HG03045 (cell line): ENCODE results near the gene OR1E1.
"Not testable (repeated sequence)": the region's sequence is repeated elsewhere in the genome, so short reads cannot be mapped to it uniquely, and the experiment has no call there.

Experiments used
- ATAC-seq: cut with Tn5 transposase; IDR thresholded peaks from one replicate; pipeline ENCODE4 v1.9.1; 2021; ENCODE audit warnings: mild to moderate bottlenecking, moderate library complexity; ENCODE audit not compliant: unreplicated experiment

The OR1E1 gene, protein sequence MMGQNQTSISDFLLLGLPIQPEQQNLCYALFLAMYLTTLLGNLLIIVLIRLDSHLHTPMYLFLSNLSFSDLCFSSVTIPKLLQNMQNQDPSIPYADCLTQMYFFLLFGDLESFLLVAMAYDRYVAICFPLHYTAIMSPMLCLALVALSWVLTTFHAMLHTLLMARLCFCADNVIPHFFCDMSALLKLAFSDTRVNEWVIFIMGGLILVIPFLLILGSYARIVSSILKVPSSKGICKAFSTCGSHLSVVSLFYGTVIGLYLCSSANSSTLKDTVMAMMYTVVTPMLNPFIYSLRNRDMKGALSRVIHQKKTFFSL

DNA sequence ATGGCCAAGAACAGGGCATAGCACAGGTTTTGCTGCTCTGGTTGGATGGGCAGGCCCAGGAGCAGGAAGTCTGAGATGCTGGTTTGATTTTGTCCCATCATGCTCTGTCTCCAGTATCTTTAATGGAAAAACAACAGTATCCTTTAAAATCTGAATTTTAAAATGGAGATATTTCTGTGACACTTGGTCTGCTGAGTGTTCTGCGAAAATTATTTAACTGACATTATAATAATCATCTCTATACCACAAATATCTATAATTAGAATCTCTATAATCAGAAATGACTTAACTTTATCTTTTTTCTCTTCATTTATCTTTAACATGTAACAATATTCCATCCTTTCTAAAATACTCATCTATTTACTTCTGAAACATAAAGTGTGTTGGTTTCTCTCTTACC lies at the start of gene OR1E1:
OR1E1 (minus strand) TSS at position 101 of the 400 bp plus-strand sequence; CDS start at position 101, 0 bp downstream.
- no peak for ATAC-seq

DNA sequence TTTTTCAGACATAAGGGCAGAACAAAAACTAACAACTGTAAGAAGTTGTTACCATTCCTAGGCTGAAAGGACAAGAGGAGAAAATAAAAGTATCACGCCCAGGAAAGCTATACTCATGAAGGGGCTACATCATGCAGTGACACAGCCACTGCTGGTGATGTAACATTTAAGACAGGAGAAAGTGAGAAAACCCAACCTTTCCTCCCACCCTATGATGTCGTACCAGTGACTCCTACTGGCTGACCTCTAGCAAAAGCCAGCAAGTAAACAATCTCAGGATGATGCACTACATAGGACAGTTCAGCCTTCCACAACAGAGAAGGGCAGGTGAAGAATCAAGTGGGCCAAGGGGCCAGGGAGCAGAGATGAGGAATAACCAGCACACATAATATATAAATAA lies 49.4 kb upstream of the OR1E1 start:
- ATAC-seq, result no peak

DNA sequence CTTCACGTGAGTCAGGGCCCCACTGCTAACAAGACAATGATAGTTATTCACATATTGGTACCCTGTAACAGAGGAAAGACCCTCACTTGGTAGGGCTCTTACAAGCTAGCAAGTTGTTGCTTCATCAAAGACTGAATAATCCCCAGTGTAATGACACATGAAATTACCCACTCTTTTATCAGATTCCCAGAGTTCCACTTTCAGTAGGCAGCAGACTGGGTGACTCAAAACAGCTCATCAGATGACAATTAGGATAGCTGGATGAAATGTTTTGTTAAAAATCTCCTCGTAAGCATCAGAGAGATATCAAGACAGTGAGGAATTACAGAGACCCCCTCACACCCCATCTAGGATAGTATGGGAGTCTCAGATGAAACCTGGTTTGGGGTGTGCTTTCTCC lies 42.2 kb upstream of the OR1E1 start:
- ATAC-seq, result no peak

DNA sequence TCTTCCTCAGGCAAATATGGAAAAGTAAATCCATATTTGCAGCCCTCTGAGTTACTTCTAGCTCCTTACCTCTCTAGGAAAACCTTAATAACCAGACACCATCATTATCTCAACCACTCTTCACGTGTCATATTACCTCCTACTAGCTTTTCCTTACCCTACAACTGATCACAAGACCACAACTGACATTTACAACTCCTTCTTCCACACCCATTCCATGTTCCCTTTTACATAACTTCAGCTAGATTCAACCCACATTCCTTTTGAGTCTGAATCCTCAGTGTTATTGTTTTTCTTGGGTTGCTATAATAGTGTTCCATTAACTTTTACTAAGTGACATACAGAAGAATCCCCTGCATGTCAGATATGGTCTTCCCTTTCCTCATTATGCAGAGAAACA lies 40.2 kb upstream of the OR1E1 start:
- no peak for ATAC-seq

DNA sequence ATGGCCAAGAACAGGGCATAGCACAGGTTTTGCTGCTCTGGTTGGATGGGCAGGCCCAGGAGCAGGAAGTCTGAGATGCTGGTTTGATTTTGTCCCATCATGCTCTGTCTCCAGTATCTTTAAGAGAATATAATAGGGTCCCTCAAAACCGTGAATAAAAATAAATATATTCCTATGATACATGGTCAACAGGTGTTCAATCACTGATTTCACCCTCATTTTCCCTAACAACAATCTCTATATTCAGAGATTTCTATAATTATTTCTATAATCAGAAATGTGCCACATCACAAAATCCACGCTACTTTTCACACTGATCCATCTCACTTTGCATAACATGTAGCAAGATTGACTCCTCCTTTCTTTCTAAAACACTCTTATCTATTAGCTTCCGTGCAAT lies 35.5 kb upstream of the OR1E1 start, which contains the start of gene OR1E2:
OR1E2 (minus strand) TSS at position 101 of the 400 bp plus-strand sequence; CDS start at position 101, 0 bp downstream.
- no peak for ATAC-seq

DNA sequence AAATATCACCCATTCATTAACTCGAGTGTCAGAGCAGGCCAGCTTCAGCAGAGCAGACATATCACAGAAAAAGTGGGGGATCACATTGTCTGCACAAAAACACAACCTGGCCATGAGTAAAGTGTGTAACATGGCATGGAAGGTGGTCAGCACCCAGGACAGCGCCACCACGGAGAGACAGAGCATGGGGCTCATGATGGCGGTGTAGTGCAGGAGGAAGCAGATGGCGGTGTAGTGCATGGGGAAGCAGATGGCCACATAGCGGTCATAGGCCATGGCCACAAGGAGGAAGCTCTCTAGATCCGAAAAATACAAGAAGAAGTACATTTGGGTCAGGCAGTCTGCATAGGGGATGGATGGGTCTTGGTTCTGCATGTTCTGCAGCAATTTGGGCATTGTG lies 35.0 kb upstream of the OR1E1 start:
- not testable (repeated sequence) for ATAC-seq

DNA sequence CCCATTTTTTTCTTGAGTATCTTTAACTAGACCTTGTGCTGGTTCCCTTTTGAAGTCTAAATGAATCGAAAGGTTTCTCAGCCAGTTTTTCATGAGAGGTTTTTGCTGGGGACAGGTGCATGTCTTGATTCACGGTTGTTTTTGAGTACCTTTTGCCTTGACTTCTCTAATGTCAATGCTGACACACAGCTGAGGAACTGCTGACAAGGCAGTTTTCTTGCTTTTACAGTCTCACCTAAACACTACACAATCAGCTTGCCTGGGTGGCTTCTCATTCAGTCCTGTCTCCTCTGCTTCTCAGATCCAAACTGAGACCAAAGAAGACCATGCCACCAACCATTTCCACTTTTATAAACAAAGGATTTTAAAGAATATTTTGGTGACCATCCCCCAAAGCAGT lies 20.0 kb upstream of the OR1E1 start:
- no peak for ATAC-seq

DNA sequence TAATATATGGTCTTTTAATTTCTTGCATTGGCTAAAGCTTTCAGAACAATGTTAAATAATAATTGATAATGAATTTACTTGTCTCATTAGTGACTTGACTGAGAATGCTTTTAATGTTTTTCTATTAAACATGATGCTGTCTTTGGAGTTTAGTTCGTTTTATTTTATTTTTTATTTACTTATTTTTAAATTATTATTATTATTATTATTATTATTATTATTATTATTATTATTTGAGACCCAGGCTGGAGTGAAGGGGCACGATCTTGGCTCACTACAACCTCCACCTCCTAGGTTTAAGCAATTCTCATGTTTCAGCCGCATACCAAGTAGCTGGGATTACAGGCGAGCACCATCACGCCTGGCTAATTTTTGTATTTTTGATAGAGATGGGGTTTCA lies 17.4 kb upstream of the OR1E1 start:
- ATAC-seq, result no peak

DNA sequence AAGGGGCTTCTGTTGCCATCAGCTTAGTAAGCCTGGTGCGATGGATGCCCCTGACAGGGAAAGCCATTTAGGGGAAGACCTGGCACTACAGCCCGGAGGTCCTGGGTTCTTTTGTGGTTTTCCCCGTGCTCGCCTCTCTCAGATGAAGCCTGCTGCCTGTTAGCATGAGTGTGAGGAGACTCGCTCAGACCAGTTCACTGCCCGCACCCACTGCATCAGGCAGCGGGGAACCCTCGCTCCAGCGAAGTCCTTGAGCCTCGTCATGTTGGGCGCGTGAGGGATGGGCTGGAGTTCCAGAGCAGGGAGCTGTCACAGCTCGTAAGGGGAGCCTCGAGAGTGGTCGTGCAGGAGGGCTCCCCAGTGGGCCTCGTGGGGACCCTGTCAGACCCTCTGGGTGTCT lies 14.0 kb upstream of the OR1E1 start:
- ATAC-seq, result not testable (repeated sequence)

DNA sequence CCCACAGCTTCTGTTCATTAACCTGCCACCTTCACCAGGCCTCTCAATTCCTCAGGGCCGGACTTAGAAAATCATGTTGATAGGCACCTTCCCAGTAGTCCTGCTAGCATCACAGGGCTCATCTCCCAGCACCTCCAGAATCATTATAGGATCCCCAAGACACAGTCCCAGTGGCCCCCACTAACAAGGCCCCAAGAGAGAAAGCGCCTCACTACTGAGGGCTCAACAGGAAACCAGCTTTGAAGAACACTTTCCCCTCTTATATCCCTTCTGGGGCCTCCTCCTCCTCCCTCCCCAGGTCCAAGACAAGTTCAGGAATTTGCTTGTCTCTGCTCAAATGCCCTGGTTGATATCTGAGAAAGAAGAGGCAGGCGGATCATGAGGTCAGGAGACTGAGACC lies 12.9 kb upstream of the OR1E1 start, which contains the start of gene OR3A3:
OR3A3 (plus strand) TSS at position 301 of the 400 bp plus-strand sequence.
- no peak for ATAC-seq

DNA sequence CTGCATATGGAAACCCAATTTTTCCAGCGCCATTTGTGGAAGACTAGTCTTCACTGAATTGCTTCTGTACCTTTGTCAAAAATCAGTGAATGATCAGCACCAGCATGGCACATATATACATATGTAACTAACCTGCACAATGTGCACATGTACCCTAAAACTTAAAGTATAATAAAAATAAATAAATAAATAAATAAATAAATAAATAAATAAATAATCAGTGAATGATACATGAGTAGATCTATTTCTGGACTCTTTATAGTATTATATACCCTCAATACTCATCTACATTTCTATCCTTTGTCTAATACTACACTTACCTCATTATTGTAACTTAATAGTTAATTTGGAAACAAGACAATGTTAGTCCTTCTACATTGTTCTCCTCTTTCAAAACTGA lies 5.6 kb upstream of the OR1E1 start:
- ATAC-seq, result not testable (repeated sequence)

DNA sequence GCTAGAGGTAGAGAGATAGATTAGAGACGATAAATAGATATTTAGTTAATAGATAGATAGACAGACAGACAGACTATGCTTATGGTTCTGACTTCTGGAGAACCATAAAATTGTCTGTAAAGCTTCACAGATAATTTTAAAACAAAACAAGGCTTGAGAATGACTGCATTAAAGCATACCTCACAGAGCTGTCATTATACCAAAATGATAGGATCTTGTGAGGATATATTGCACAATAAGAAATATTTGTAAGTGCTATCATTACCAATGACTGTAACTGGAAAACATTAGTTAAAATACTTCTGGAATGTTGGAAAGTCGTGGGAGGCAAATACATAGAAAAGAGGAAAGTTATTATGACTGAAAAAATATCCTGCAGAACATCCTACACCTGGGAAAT lies 3.6 kb upstream of the OR1E1 start:
- no peak for ATAC-seq

DNA sequence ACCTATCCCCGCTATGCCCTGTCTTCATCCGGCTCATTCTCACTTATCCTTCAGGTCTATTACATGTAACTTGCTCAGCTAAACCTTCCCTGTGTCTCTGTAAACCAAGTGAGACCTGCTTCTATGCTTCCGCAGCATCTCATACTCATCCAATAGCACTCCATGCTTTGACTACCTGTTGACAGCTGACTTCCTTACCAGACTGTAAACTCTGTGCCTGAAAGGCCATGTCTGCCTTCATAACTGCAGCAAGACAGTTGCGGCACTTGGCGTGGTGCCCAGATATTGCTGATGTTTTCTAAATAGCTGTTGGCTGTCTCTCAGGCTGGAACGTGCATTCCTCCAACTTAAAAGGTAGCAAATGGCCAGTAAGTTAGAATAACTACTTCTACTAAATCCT lies 1.8 kb upstream of the OR1E1 start:
- no peak for ATAC-seq

DNA sequence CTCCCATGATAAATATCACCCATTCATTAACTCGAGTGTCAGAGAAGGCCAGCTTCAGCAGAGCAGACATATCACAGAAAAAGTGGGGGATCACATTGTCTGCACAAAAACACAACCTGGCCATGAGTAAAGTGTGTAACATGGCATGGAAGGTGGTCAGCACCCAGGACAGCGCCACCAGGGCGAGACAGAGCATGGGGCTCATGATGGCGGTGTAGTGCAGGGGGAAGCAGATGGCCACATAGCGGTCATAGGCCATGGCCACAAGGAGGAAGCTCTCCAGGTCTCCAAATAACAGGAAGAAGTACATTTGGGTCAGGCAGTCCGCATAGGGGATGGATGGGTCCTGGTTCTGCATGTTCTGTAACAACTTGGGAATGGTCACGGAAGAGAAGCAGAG lies 409 bp downstream of the OR1E1 start:
- ATAC-seq, result not testable (repeated sequence)

DNA sequence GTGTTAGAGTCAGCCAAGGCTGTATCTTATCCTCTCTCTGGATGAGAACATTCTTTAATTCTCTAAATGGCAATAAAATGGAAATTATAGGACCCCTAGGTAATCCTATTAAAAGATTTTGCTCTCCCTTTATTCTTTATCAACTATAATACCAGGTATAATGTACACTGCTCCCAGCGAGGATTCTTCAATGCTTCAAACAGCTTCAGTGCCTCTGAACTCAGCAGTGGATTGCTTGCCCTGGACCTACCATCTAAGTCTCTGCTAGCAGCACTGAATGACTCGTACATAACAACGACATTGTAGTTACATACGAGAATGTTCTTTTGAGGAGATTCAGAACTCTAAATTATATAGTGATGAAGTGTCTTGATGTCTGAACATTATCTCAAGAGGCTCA lies 8.4 kb downstream of the OR1E1 start:
- no peak for ATAC-seq

DNA sequence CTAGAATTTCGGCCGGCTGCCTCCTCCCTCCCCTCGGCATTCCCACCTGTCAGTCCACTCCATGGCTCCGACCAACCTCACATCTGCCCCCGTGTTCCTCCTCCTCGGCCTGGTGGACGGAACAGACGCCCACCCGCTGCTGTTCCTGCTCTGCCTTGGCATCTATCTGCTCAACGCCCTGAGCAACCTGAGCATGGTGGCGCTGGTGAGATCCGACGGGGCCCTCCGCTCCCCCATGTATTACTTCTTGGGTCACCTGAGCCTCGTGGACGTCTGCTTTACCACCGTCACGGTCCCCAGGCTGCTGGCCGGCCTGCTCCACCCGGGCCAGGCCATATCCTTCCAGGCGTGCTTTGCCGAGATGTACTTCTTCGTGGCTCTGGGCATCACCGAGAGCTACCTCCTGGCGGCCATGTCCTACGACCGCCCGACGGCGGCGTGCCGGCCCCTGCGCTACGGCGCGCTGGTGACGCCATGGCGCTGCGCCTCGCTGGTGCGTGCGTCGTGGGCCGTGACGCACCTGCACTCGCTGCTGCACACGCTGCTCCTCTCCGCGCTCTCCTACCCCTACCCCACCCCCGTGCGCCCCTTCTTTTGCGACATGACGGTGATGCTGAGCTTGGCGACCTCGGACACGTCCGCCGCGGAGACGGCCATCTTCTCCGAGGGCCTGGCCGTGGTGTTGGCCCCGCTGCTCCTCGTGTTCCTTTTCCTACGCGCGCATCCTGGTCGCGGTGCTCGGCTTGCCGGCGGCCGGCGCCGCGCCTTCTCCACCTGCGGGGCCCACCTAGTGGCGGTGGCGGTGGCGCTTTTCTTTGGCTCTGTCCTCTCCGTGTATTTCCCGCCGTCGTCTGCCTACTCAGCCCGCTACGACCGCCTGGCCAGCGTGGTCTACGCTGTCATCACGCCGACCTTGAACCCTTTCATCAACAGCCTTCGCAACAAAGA lies 12.1 kb downstream of the OR1E1 start, which contains the start of gene OR3A2:
OR3A2 (minus strand) TSS at position 440 of the 948 bp plus-strand sequence.
- ATAC-seq, result no peak

DNA sequence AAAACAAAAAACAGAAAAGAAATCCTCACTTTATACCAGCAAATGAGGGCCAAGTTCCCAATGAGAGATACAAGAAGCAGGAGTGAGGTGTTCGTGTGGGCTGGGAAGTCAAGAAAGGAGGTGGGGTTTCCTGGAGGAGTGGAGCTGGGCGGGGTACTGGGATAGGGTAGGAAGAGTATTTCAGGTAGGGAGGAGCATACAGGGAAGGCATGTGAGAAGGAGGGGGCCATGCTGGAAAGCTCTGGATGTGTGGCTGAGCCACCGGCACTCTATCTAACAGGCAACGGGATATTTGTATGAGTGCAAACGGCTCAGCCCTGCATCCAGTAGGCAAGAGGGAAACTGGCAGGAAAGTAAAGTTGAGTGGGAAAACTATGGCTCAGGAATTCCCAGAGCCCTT lies 16.3 kb downstream of the OR1E1 start:
- ATAC-seq, result no peak

DNA sequence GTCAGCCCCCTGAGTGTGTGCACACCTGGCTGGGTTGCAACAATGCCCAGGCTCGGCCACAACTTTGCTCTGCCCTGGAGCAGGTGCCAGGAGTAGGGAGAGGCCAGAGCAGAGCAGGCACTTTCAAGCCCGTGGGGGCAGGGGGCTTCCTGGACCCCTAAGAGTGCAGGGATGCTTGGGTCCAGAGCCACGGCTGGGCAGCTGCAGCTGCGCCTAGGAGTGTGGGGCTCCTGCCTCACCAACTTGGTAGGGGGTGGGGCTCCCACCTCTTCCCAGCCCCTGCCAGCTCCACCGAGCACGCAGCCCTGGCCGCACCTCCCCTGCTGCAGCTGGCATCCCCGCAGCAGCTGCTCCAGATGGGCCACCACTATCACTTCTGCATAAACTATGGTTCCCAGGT lies 19.9 kb downstream of the OR1E1 start:
- ATAC-seq, result no peak

DNA sequence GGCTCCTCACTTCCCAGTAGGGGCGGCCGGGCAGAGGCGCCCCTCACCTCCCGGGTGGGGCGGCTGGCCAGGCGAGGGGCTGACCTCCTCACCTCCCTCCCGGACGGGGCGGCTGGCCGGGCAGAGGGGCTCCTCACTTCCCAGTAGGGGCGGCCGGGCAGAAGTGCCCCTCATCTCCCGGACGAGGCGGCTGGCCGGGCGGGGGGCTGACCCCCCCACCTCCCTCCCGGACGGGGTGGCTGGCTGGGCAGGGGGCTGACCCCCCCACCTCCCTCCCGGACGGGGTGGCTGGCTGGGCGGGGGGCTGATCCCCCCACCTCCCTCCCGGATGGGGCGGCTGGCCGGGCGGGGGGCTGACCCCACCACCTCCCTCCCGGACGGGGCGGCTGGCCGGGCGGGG lies 27.0 kb downstream of the OR1E1 start:
- ATAC-seq, result not testable (repeated sequence)
